WTC11 (cell line): Measurements from ENCODE around the gene UPK3A. TPM values are rescaled to one million over a fixed set of nuclear protein-coding genes. Genes with fewer than 3 reads are reported as not detected.

Experiments used
- ATAC-seq: fragments of 200-7000 bp; cut with Tn5 transposase; 2 replicates; pipeline ENCODE4 v1.10.0; 2021; ENCODE audit warnings: mild to moderate bottlenecking, moderate library complexity
- CTCF ChIA-PET: fragments of 300-600 bp; sonication (Branson Sonifier 250); formaldehyde crosslinking; loops from one replicate; lab custom pipeline; 2021; ENCODE audit warnings: antibody characterized with exemption; lab: Charles Lee
- POLR2A ChIA-PET: fragments of 350-600 bp; sonication (Branson Sonifier 250); formaldehyde crosslinking; loops from one replicate; lab custom pipeline; 2021; ENCODE audit warnings: antibody characterized with exemption; lab: Charles Lee
- DNase-seq: peaks from one replicate; pipeline ENCODE4 v3.0.0; 2021; ENCODE audit warnings: low spot score
- H3K27ac Mint-ChIP-seq: 2 replicates; pipeline ENCODE4 v1.8.0; 2021; ENCODE audit warnings: mixed read lengths
- H3K27me3 Mint-ChIP-seq: 2 replicates; pipeline ENCODE4 v1.8.0; 2021; ENCODE audit warnings: low read depth, mild to moderate bottlenecking, moderate library complexity, mixed read lengths
- H3K36me3 Mint-ChIP-seq: 2 replicates; pipeline ENCODE4 v1.8.0; 2021; ENCODE audit warnings: mixed read lengths
- H3K4me1 Mint-ChIP-seq: 2 replicates; pipeline ENCODE4 v1.8.0; 2022; ENCODE audit warnings: mixed read lengths
- H3K4me3 Mint-ChIP-seq: 2 replicates; pipeline ENCODE4 v1.8.0; 2021; ENCODE audit warnings: mild to moderate bottlenecking, moderate library complexity, mixed read lengths
- H3K9me3 Mint-ChIP-seq: 2 replicates; pipeline ENCODE4 v1.8.0; 2021; ENCODE audit warnings: mixed read lengths
- AFF4 ChIP-seq: sonication (generic); formaldehyde crosslinking; IDR thresholded peaks from 2 replicates; pipeline ENCODE4 v1.8.1; 2023; ENCODE audit warnings: mild to moderate bottlenecking, missing genetic modification reagents, borderline replicate concordance
- ATF1 ChIP-seq: sonication (generic); formaldehyde crosslinking; IDR thresholded peaks from 2 replicates; pipeline ENCODE4 v1.8.1; 2023; ENCODE audit warnings: mild to moderate bottlenecking, moderate library complexity, missing genetic modification reagents
- ATF3 ChIP-seq: sonication (generic); formaldehyde crosslinking; conservative IDR thresholded peaks from 2 replicates; pipeline ENCODE4 v1.8.1; 2022; ENCODE audit warnings: mild to moderate bottlenecking, missing genetic modification reagents
- CBFB ChIP-seq: sonication (generic); formaldehyde crosslinking; IDR thresholded peaks from 2 replicates; pipeline ENCODE4 v1.8.1; 2022; ENCODE audit warnings: mild to moderate bottlenecking, low read depth, missing genetic modification reagents
- E2F5 ChIP-seq: sonication (generic); formaldehyde crosslinking; IDR thresholded peaks from 2 replicates; pipeline ENCODE4 v1.8.1; 2022; ENCODE audit warnings: mild to moderate bottlenecking, moderate library complexity, missing genetic modification reagents
- EMX1 ChIP-seq: fragments of 250-450 bp; sonication (Bioruptor Pico); IDR thresholded peaks from 2 replicates; pipeline ENCODE4 v1.8.0; 2021; ENCODE audit warnings: mild to moderate bottlenecking
- GABPB1 ChIP-seq: sonication (generic); formaldehyde crosslinking; IDR thresholded peaks from 2 replicates; pipeline ENCODE4 v1.8.1; 2023; ENCODE audit warnings: mild to moderate bottlenecking, missing genetic modification reagents
- GRHL2 ChIP-seq: fragments of 250-450 bp; sonication (Bioruptor Pico); IDR thresholded peaks from 2 replicates; pipeline ENCODE4 v1.8.0; 2022; ENCODE audit warnings: mild to moderate bottlenecking, moderate library complexity; ENCODE audit not compliant: insufficient replicate concordance, severe bottlenecking
- HMGA2 ChIP-seq: fragments of 250-450 bp; sonication (Bioruptor Pico); IDR thresholded peaks from 2 replicates; pipeline ENCODE4 v1.4.0; 2021; ENCODE audit warnings: mild to moderate bottlenecking, moderate library complexity
- JUN ChIP-seq: sonication (generic); formaldehyde crosslinking; IDR thresholded peaks from 2 replicates; pipeline ENCODE4 v1.8.0; 2023; ENCODE audit warnings: mild to moderate bottlenecking, missing genetic modification reagents
- KAT7 ChIP-seq: sonication (generic); formaldehyde crosslinking; IDR thresholded peaks from 2 replicates; pipeline ENCODE4 v1.8.1; 2023; ENCODE audit warnings: missing genetic modification reagents, mild to moderate bottlenecking, borderline replicate concordance
- MLX ChIP-seq: sonication (generic); formaldehyde crosslinking; IDR thresholded peaks from 2 replicates; pipeline ENCODE4 v1.8.1; 2023; ENCODE audit warnings: mild to moderate bottlenecking, missing genetic modification reagents, moderate library complexity
- MYBL2 ChIP-seq: sonication (generic); formaldehyde crosslinking; IDR thresholded peaks from 2 replicates; pipeline ENCODE4 v1.8.1; 2023; ENCODE audit warnings: mild to moderate bottlenecking, moderate library complexity, missing genetic modification reagents
- NFYB ChIP-seq: sonication (generic); formaldehyde crosslinking; conservative IDR thresholded peaks from 2 replicates; pipeline ENCODE4 v1.8.0; 2022; ENCODE audit warnings: low read depth, missing genetic modification reagents
- SMAD4 ChIP-seq: sonication (generic); formaldehyde crosslinking; IDR thresholded peaks from 2 replicates; pipeline ENCODE4 v1.8.0; 2022; ENCODE audit warnings: mild to moderate bottlenecking, missing genetic modification reagents
- TEAD4 ChIP-seq: sonication (generic); formaldehyde crosslinking; IDR thresholded peaks from 2 replicates; pipeline ENCODE4 v1.8.0; 2022; ENCODE audit warnings: mild to moderate bottlenecking, missing genetic modification reagents
- USF1 ChIP-seq: sonication (generic); formaldehyde crosslinking; IDR thresholded peaks from 2 replicates; pipeline ENCODE4 v1.8.0; 2022; ENCODE audit warnings: mild to moderate bottlenecking, missing genetic modification reagents
- ZNF317 ChIP-seq: sonication (generic); formaldehyde crosslinking; IDR thresholded peaks from 2 replicates; pipeline ENCODE4 v1.8.1; 2023; ENCODE audit warnings: low read depth, mild to moderate bottlenecking, moderate library complexity, missing genetic modification reagents, borderline replicate concordance
- ZNF396 ChIP-seq: fragments of 250-450 bp; sonication (Bioruptor Pico); IDR thresholded peaks from 2 replicates; pipeline ENCODE4 v1.8.0; 2021; ENCODE audit warnings: mild to moderate bottlenecking, moderate library complexity, borderline replicate concordance
- ZNF425 ChIP-seq: fragments of 250-450 bp; sonication (Bioruptor Pico); conservative IDR thresholded peaks from 2 replicates; pipeline ENCODE4 v1.9.0; 2021; ENCODE audit warnings: mild to moderate bottlenecking
- total RNA-seq: library from RNA; stranded (reverse); gene quantifications from 3 replicates; pipeline ENCODE4 v1.2.3, GENCODE V29; 2021

UPK3A gene
- total RNA-seq, 1 experiment from 2014 or later = 0.37 TPM

GRCh38 chr22:45337536-45337935, 52.8 kb downstream of the UPK3A start:
- Mint-ChIP-seq H3K36me3 (peaks cover 21% of the 10 kb centered on the region), H3K4me1 (no peaks in the 10 kb centered on the region), H3K4me3 (no peak overlapping the region), H3K27ac (no peak overlapping the region), H3K27me3 (no peaks in the 10 kb centered on the region), H3K9me3 (no peaks in the 10 kb centered on the region)
- CTCF ChIA-PET = no interaction called here
- DNase-seq = no peak
- no peak for TF ChIP-seq GRHL2 (CRISPR knock-in tag)
- TF ChIP-seq NFYB = no peak
- no peak for TF ChIP-seq JUN (CRISPR knock-in tag)
- no peak for TF ChIP-seq ZNF425 (CRISPR knock-in tag)
- no peak for TF ChIP-seq SMAD4 (CRISPR knock-in tag)
- no peak for TF ChIP-seq ATF3 (CRISPR knock-in tag)
- TF ChIP-seq AFF4 (CRISPR knock-in tag) = no peak
- TF ChIP-seq ZNF396 (CRISPR knock-in tag) = no peak
- TF ChIP-seq MLX (CRISPR knock-in tag) = no peak
- no peak for TF ChIP-seq EMX1 (CRISPR knock-in tag)
- TF ChIP-seq E2F5 (CRISPR knock-in tag) = no peak
- no peak for TF ChIP-seq MYBL2
- TF ChIP-seq ATF1 (CRISPR knock-in tag) = no peak
- no peak for TF ChIP-seq CBFB
- TF ChIP-seq GABPB1 (CRISPR knock-in tag) = no peak
- no peak for TF ChIP-seq TEAD4
- no peak for TF ChIP-seq USF1 (CRISPR knock-in tag)
- TF ChIP-seq KAT7 (CRISPR knock-in tag) = no peak
- TF ChIP-seq ZNF317 (CRISPR knock-in tag) = no peak
- TF ChIP-seq HMGA2 (CRISPR knock-in tag) = no peak
- no peak for ATAC-seq
- POLR2A ChIA-PET = no interaction called here
